Prostate gland (tissue), 2 donors: ENCODE data around the gene MORN1.

Experiments used
- POLR2A ChIP-seq: fragments of 450-650 bp; IDR thresholded peaks from one replicate; pipeline ENCODE4 v1.6.1; 2016; ENCODE audit warnings: antibody characterized with exemption, mild to moderate bottlenecking
- TF ChIP-seq, protein P1 (sequence below), 4 experiments: fragments of 200-600 bp in 2 of 4; fragments of 450-650 bp in 2 of 4; sonication (generic) in 2 of 4; IDR thresholded peaks; 1 replicate in 3 of 4; 2 replicates in 1 of 4; pipeline ENCODE4 v1.5.1; 2016 to 2019; ENCODE audit warnings: antibody characterized with exemption in 4 of 4, mild to moderate bottlenecking in 2 of 4, moderate library complexity in 2 of 4

DNA sequence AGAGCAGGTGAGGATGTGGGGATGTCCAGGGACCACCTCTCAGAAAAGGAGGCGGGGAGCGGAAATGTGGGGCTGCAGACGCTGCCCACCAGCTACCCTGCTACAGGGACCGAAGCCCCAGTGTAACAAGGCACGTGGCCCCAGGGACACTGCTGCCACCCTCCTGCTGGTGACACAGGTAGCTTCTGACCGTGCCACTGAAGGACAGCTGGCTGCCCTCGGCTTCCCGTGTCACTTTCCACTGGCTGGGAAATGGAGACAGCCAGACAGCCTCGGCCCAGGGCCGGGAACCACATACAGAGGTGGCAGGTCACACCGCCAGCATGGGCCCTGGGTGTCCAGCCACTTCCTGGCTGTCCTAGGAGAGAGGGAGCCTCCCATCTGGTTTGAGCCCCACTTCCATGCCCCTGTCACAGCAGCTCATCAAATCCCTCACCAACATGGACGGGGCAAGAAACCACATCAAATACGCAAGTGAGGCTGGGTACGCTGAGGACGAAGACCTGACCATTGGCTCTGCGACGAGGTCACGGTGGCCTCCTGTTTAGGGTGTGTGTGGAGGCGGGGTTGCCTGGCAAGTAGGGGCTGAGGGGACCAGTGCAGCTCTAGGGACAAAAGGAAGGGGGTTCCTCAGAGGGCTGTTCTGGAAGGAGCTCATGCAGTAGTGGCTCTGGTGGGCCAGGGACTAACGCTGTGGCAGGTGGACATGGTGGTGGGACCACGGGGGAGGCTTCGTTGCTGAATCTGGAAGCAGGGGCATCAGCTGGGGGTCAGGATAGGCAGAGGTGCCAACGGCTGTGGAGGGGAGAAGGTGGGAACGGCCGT lies 16.0 kb upstream of the MORN1 start:
- TF ChIP-seq POLR2A = no peak
- TF ChIP-seq, protein P1, sequence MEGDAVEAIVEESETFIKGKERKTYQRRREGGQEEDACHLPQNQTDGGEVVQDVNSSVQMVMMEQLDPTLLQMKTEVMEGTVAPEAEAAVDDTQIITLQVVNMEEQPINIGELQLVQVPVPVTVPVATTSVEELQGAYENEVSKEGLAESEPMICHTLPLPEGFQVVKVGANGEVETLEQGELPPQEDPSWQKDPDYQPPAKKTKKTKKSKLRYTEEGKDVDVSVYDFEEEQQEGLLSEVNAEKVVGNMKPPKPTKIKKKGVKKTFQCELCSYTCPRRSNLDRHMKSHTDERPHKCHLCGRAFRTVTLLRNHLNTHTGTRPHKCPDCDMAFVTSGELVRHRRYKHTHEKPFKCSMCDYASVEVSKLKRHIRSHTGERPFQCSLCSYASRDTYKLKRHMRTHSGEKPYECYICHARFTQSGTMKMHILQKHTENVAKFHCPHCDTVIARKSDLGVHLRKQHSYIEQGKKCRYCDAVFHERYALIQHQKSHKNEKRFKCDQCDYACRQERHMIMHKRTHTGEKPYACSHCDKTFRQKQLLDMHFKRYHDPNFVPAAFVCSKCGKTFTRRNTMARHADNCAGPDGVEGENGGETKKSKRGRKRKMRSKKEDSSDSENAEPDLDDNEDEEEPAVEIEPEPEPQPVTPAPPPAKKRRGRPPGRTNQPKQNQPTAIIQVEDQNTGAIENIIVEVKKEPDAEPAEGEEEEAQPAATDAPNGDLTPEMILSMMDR (IDR thresholded peaks at IDR 0.05) = no peak
